ENCODE results near the gene SEC16A.

SEC16A gene

GRCh38 chr9:136527131-136527530 is 44.3 kb upstream of the SEC16A start:
- no peak for TF ChIP-seq FOXP2 (optimal IDR thresholded peaks at IDR 0.05; ENCODE audit: borderline replicate concordance, extremely low read depth, extremely low read length, insufficient read depth)
- TF ChIP-seq TAF1 (IDR thresholded peaks at IDR 0.05; ENCODE audit: borderline replicate concordance, insufficient read depth, low read length) = no peak
- TF ChIP-seq SIN3A (IDR thresholded peaks at IDR 0.05; ENCODE audit: borderline replicate concordance, insufficient read depth, low read length) = no peak
- no peak for TF ChIP-seq POLR2AphosphoS5 (IDR thresholded peaks at IDR 0.05; ENCODE audit: low read depth, low read length)
- TF ChIP-seq, protein P1, sequence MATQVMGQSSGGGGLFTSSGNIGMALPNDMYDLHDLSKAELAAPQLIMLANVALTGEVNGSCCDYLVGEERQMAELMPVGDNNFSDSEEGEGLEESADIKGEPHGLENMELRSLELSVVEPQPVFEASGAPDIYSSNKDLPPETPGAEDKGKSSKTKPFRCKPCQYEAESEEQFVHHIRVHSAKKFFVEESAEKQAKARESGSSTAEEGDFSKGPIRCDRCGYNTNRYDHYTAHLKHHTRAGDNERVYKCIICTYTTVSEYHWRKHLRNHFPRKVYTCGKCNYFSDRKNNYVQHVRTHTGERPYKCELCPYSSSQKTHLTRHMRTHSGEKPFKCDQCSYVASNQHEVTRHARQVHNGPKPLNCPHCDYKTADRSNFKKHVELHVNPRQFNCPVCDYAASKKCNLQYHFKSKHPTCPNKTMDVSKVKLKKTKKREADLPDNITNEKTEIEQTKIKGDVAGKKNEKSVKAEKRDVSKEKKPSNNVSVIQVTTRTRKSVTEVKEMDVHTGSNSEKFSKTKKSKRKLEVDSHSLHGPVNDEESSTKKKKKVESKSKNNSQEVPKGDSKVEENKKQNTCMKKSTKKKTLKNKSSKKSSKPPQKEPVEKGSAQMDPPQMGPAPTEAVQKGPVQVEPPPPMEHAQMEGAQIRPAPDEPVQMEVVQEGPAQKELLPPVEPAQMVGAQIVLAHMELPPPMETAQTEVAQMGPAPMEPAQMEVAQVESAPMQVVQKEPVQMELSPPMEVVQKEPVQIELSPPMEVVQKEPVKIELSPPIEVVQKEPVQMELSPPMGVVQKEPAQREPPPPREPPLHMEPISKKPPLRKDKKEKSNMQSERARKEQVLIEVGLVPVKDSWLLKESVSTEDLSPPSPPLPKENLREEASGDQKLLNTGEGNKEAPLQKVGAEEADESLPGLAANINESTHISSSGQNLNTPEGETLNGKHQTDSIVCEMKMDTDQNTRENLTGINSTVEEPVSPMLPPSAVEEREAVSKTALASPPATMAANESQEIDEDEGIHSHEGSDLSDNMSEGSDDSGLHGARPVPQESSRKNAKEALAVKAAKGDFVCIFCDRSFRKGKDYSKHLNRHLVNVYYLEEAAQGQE (IDR thresholded peaks at IDR 0.05; ENCODE audit: insufficient read depth in 1 of 2, low read depth in 2 of 2, low read length in 2 of 2) = no peak

- TF ChIP-seq SIN3A (IDR thresholded peaks at IDR 0.05; ENCODE audit: borderline replicate concordance, insufficient read depth, low read length) (no peak), FOXP2 (optimal IDR thresholded peaks at IDR 0.05; ENCODE audit: borderline replicate concordance, extremely low read depth, extremely low read length, insufficient read depth) (no peak), POLR2AphosphoS5 (IDR thresholded peaks at IDR 0.05; ENCODE audit: low read depth, low read length) (no peak), TAF1 (IDR thresholded peaks at IDR 0.05; ENCODE audit: borderline replicate concordance, insufficient read depth, low read length) (no peak)
- TF ChIP-seq, protein P1 (IDR thresholded peaks at IDR 0.05; ENCODE audit: insufficient read depth in 1 of 2, low read depth in 2 of 2, low read length in 2 of 2) = no peak
Measured at GRCh38 chr9:136526625-136527066, 43.8 kb upstream of the SEC16A start.

DNA sequence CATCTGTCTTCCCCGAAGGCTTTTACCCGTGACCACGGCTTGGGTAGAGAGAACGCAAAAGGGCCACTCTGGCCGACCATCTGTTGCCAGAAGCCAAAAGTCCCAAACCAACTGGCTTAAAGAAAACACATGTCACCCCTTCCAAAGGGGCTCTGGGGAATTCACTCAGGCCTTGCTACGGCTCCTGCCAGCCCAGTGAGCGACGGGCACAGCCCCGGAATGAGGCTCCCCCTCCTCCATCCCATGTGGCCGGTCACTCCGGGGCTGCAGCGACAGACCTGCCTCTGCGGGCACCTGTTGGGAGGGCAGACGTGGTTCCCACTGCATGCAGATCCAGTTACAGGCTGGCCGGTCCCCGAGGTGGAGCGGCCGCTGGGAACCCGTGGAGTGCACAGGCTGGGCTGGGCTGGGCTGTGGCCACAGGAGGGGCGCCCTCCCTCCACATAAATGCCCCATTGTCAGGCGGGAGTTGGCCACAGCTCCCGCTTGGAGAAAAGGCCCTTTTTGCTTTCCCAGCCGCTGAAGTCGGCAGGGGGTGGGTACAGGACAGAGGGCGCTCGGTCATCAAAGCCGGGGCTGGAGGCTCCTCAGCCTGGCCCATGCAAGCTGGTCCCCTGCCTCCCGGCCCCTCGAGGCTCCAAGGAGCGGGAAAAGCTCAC is 43.1 kb upstream of the SEC16A start:
- no peak for TF ChIP-seq SIN3A (IDR thresholded peaks at IDR 0.05; ENCODE audit: borderline replicate concordance, insufficient read depth, low read length)
- no peak for TF ChIP-seq TAF1 (IDR thresholded peaks at IDR 0.05; ENCODE audit: borderline replicate concordance, insufficient read depth, low read length)
- TF ChIP-seq, protein P1 (IDR thresholded peaks at IDR 0.05; ENCODE audit: insufficient read depth in 1 of 2, low read depth in 2 of 2, low read length in 2 of 2) = no peak
- TF ChIP-seq POLR2AphosphoS5 (IDR thresholded peaks at IDR 0.05; ENCODE audit: low read depth, low read length) = no peak
- TF ChIP-seq FOXP2 (optimal IDR thresholded peaks at IDR 0.05; ENCODE audit: borderline replicate concordance, extremely low read depth, extremely low read length, insufficient read depth) = no peak

- TF ChIP-seq TAF1 (IDR thresholded peaks at IDR 0.05; ENCODE audit: borderline replicate concordance, insufficient read depth, low read length) (no peak), FOXP2 (optimal IDR thresholded peaks at IDR 0.05; ENCODE audit: borderline replicate concordance, extremely low read depth, extremely low read length, insufficient read depth) (no peak), POLR2AphosphoS5 (IDR thresholded peaks at IDR 0.05; ENCODE audit: low read depth, low read length) (no peak), SIN3A (IDR thresholded peaks at IDR 0.05; ENCODE audit: borderline replicate concordance, insufficient read depth, low read length) (no peak)
- TF ChIP-seq, protein P1 (IDR thresholded peaks at IDR 0.05; ENCODE audit: insufficient read depth in 1 of 2, low read depth in 2 of 2, low read length in 2 of 2) = no peak
Measured at GRCh38 chr9:136525207-136525606, 42.4 kb upstream of the SEC16A start.

Measured in PFSK-1 (cell line).